NK-92 treated with Interleukin-12 subunit alpha and Interleukin-12 subunit beta, amount 100 ng/mL, for 24 hours (cell line): Measurements from ENCODE around the gene OR1N1.
"Not testable (repeated sequence)": the region's sequence is repeated elsewhere in the genome, so short reads cannot be mapped to it uniquely, and the experiment has no call there.

Experiments used
- DNase-seq: peaks from one replicate; lab custom pipeline; 2025; lab: John Stamatoyannopoulos, UW

Gene OR1N1

GRCh38 chr9:122527193-122527592 is at the start of gene OR1N1:
Gene OR1N1, minus strand, starts transcription at chr9:122527293. Its CDS starts 0 bp downstream, at chr9:122527293.
- no peak for DNase-seq

DNA sequence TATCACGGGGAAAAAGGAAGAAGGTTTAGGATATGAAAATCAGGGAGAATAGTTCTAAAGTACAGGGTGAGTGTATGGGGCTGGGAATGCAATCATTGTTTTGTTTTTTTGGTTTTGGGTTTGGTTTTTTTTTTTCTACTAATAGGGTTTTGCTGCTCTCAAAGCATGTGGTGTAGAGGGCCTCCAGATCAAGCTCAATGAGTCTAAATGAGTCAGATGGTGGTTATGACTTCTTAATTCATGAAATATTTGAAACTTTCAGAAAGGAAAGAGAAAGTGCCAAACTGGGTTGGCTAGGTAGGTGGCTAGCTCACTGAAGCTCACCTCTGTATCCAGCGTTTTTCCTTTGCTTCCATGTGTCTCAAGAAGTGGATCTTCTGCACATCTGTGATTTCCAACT is 45.4 kb upstream of the OR1N1 start:
- DNase-seq: no peak

DNA sequence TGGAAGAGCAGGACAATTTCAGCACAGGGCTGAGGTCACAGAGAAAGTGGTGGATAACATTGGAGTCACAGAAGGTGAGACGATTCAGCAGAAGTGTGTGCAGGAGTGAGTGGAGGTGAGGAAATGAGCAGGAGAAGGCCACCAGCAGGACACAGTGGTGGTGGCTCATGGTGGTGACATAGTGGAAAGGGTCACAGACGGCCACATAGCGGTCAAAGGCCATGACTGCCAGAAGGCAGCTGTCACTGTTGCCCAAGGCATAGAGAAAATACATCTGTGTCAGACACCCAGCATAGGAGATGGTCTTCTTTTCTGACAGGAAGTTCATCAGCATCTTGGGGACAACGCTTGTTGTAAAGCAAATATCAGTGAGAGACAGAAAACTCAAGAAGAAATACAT is 40.8 kb upstream of the OR1N1 start:
- no peak for DNase-seq

GRCh38 chr9:122562134-122562760 is 35.2 kb upstream of the OR1N1 start:
- DNase-seq: no peak

DNA sequence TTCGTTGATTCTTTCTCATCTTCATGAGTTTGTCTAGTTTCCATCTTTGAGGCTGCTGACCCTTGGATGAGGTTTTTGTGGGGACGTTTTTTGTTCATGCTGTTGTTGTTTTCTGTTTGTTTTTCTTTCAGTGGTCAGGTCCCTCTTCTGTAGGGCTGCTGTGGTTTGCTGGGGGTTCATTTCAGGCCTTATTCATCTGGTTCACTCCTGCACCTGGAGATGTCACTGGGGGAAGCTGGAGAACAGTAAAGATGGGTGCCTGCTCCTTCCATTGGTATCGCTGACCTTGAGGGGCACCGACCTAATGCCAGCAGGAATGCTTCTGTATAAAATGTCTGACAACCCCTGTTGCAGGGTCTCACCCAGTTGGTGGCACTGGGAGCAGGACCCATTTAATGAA is 34.4 kb upstream of the OR1N1 start:
- DNase-seq: no peak

DNA sequence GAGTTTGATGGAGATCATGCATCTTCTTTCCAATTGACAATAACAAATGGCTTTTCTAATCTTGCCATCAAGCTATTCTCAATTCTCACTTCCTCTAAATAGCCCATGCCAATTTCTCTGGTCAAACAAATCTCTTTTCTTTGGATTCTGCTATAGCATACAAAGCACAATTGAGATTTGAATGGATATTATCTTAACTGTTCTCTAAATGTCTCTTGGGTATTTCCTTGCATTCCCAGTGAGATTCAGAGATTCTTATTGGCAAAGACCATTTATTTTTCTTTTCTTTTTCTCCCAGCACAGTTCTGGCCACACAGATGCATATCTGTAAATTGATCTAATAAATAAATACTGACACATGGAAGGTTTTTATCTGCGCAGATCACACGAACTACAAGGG is 25.7 kb upstream of the OR1N1 start, which contains the start of gene OR1N2:
Gene OR1N2, plus strand, starts transcription at position 301 of the 400 bp plus-strand sequence. CDS start 100 bp downstream, outside the sequence.
- DNase-seq: no peak

GRCh38 chr9:122551371-122551770 is 24.3 kb upstream of the OR1N1 start:
- DNase-seq: no peak

DNA sequence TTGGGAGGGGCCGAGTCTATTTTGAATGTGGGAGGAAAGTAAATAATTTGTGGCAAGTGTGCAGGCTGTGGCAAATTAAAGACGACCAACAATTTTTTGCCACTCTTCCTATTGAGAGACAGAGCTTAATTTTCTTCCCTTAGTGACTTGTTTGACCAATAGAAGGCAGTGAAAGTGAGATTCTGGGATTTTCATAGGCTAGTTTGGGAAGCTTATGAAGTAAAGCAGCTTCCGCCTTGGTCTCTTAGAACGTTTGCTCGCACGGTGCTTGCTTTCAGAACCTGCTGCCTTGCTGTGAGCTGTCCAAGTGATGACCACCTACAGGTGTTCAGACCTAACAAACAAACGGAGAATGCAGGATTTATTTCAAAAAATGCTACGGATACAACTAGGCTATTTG is 19.1 kb upstream of the OR1N1 start:
- DNase-seq: no peak

GRCh38 chr9:122538757-122539156 is 11.7 kb upstream of the OR1N1 start:
- no peak for DNase-seq

- DNase-seq: not testable (repeated sequence)
These were observed 10.0 kb upstream of the OR1N1 start for GRCh38 chr9:122537066-122537465.

DNA sequence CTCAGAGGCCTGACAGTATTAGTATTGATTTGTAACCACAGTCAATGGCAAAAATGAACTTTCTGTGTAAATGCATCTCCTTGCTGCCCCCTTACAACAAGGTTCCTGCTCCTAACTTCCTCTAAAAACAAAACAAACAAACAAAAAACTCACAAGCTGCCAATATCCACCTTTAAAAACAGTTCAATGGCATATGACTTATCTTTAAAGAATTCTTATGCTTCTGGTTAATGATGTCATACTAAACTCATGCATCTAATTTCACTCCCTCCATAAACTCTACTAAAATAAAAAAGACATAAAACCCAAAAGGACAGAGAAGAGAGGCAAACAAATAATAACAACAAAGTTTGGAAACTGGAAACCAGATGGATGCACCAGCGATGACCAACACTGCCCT is 9.0 kb upstream of the OR1N1 start:
- DNase-seq: no peak

DNA sequence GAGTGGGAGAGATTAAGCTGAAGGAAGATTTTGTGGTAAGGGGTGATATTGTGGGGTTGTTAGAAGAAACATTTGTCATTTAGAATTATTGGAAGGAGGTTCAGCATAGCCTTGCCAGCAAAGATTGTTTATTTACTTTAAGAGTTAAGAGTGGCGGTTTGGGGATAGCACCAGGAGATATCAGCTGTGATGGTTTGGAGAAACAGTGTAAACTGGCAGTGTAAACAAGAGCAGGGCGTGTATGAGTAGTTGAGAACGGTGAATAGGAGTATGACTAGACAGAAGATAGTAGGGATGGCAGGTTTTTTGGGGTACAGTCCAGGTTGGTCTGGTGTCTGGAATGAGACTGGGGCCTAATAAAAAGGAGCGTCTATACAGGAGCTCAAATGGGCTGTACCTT is 4.1 kb upstream of the OR1N1 start:
- not testable (repeated sequence) for DNase-seq

DNA sequence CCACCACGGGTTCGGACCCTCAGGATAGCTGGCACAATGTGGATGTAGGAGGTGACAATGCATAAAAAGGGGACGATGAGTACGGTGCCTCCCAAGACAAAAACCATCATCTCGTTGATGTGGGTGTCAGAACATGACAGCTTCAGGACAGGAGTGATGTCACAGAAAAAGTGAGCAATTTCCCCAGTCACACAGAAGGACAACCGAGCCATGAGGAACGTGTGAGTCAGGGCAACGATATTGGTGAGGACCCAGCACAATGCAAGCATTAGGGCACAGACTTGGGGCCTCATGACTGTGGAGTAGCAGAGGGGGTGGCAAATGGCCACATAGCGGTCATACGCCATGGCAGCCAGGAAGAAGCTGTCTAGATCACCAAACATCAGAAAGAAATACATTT is 491 bp downstream of the OR1N1 start:
- no peak for DNase-seq

DNA sequence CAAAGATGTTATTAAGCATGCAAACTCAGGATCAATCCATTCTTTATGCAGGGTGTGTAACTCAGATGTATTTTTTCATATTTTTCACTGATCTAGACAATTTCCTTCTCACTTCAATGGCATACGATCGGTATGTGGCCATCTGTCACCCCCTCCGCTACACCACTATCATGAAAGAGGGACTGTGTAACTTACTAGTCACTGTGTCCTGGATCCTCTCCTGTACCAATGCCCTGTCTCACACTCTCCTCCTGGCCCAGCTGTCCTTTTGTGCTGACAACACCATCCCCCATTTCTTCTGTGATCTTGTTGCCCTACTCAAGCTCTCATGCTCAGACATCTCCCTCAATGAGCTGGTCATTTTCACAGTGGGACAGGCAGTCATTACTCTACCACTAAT is 7.7 kb downstream of the OR1N1 start:
- no peak for DNase-seq

DNA sequence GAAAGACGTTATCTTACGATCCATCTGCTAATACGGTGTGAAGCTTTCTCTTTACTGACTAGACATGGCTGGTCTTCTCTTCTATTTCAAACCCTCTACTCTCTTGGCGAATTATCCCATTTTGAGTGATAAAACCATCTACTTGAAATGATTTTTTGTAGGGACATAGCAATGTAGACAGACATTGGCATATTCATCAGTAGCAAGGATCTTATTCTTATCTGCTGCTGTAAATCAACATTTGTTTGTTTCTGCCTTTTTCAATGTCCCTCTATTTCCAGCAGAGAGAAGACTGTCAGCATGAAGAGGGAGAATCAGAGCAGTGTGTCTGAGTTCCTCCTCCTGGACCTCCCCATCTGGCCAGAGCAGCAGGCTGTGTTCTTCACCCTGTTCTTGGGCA is 8.3 kb downstream of the OR1N1 start, which contains the start of gene OR1J4:
Gene OR1J4, plus strand, starts transcription at position 301 of the 400 bp plus-strand sequence. Its CDS starts 0 bp downstream, at position 301.
- no peak for DNase-seq

DNA sequence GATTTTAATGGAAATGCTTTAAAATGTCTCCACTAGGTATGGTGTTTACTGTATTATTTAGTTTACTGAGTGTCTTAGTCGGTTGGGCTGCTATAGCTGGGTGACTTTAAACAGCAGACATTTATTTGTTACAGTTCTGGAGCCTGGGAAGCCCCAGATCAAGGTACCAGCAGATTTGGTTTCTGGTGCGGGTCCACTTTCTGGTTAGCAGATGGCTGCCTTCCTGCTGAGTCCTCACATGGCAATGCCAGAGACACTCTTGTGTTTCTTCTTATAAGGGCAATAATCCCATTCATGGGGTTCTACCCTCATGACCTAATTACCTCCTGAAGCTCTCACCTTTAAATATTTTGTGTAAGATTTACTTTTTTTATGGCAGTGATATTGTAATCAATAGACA is 8.9 kb downstream of the OR1N1 start:
- no peak for DNase-seq

- no peak for DNase-seq
These were observed 16.6 kb downstream of the OR1N1 start, which contains the start of gene OR1J2 for GRCh38 chr9:122510502-122510901. Gene OR1J2, plus strand, starts transcription at chr9:122510802. Its CDS starts 0 bp downstream, at chr9:122510802.

DNA sequence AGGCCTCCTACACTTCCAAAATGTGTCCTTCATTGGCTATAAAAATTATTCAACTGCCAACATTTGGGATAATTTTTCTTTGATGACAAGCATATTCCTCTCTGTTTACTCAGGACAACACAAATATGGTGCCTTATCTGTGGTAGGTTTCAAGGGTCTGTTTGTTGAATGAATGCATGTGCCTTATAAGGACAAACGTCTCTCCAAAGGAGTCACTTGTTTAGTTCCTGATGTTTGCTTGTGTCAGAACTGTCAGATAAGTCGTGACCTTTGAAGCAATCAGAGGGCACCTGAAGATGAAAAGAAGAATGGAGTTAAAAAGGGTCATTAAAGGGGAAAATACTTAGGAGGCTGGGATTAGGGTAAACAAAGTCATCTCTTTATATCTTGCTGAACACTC is 20.1 kb downstream of the OR1N1 start:
- DNase-seq: no peak

DNA sequence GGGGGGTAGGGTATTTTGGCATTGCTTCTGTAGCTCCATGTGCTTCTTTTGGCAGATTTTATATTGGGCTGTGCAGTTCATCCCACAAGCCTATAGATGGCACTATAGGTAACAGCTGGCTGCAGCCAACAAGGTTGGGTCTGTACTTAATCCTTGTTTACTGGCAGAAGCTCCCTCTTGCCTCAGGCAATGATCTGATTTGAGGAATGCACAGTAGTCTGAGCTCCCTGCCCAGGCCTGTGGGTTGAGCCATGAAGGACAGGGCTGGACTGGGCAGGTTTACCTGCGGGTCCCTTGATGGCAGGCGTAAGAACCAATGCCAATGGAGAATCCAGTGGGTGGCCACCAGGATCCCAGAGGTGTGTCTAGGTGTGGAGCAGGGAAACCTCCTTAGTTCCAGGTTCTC is 28.2 kb downstream of the OR1N1 start:
- no peak for DNase-seq

GRCh38 chr9:122479062-122479461 is 48.0 kb downstream of the OR1N1 start:
- DNase-seq: no peak

DNA sequence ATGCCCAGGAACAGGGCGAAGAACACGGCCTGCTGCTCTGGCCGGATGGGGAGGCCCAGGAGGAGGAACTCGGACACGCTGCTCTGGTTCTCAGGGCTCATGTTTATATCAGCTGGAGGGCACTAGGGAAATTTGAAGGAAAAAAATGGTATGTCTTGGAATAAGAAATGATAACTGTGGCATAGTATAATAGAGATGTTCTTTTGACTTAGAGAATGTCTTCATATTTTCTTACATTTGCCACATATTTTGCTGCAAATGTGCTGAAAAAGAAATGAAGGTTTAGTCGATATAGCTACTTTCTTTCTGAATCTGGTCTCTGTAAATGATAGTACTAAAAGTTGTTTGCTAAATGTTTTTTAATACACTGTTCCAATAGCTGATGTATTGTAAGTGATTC is 49.3 kb downstream of the OR1N1 start, which contains the start of gene OR1J1:
Gene OR1J1, minus strand, starts transcription at position 101 of the 400 bp plus-strand sequence. Its CDS starts 0 bp downstream, at position 101.
- DNase-seq: no peak

DNA sequence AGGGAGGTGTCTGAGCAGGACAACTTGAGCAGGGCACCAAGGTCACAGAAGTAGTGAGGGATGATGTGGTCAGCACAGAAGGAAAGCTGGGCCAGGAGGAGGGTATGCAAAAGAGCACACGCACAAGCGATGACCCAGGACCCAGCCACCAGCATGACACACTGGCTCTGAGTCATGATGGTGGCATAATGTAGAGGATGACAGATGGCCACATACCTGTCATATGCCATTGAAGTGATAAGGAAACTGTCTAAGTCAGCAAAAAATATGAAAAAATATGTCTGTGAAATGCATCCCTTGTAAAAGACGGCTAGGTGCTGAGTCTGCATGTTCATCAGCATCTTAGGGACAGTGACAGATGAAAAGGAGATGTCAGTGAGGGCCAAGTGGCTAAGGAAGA is 49.7 kb downstream of the OR1N1 start:
- no peak for DNase-seq
